ENCODE results near the gene TMEM120A. TPM values are rescaled to one million over a fixed set of nuclear protein-coding genes. Genes with fewer than 3 reads are reported as not detected.

Gene TMEM120A
- total and polyA plus RNA-seq, 10 of the 15 experiments (the other 5 are each of a cell fraction or from before 2014, with no cell fraction given): 0.43 to 86.6 (median 18.5) TPM

DNA sequence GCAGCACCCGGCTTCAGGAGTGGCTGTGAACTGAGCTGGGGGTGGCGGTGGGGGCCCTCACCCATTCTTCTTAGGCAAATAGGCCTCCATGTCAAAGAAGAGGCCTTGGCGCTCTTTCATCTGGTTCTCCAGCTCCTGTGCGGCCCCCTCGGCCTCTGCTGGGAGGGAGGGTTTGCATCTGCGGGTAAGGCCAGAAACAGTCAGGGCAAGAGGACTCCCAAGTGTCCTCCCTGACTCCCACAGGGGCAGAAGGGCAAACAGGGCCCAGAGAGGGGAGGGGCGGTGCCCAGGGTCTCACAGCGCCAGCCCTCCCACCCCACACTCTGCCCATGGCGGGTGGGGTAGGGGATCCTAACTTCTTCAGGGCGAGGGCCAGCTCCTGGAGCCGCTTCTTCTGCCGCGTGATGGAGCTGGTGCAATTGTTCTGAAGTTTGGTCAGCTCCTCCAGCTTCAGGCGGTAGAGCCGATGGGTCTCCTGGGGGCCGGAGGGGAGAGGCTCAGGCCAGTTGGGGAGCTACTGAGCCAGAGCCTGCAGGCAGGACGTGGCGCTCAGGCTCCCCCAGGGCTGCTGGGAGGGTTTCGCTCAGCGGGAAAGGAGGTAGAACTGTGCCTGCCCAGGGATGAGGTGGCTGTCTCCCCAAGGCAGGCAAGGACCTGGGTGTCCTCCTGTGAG, 2.2 kb downstream of the TMEM120A start:
- DNase-seq (ENCODE audit: low read depth, low spot score): no peak
- peaks cover 3% of the 10 kb centered on the region for H3K4me1 ChIP-seq (ENCODE audit: control insufficient read depth, insufficient read depth, low read length)
- H3K79me2 ChIP-seq (ENCODE audit: control insufficient read depth, insufficient read depth, low read length): no peaks in the 10 kb centered on the region
- ChIA-PET SMC1A (ENCODE audit: uncharacterized antibody, unreplicated experiment) (no interaction called here), CTCF (interaction anchor here (0.6 to 3.4 kb wide), 3 partner anchors 28 to 121 kb away, joined by 3 to 15 read pairs (median 3); no protein-coding TSS in a partner anchor), RAD21 (ENCODE audit: unreplicated experiment) (interaction anchor here (1.4 to 3.4 kb wide), 2 partner anchors 28 to 76 kb away, joined by 4 to 14 read pairs; no protein-coding TSS in a partner anchor), POLR2A (no interaction called here)
- no peak overlapping the region for H3K4me3 ChIP-seq
- no peak for ATAC-seq
- intact Hi-C loops (cut with micrococcal nuclease; ENCODE audit: unreplicated experiment) (no loop called here), in situ Hi-C loops (cut with MboI) (no loop called here)
- 76% methylated on average over 16 of the region's 20 CpGs for WGBS (ENCODE audit: insufficient coverage, insufficient replicate concordance, low lambda C conversion rate, missing lambda C conversion rate)
- TSS peak; percentile 47 for BruUV-seq (replicated peaks)
- no peak overlapping the region for H3K9ac ChIP-seq (ENCODE audit: control insufficient read depth, insufficient read depth, low read length)
- TF ChIP-seq USF1 (IDR thresholded peaks at IDR 0.05; ENCODE audit: borderline replicate concordance, extremely low read length, insufficient read depth, low read depth, low read length) (no peak), HDAC2 (IDR thresholded peaks at IDR 0.05) (no peak), IKZF1 (conservative IDR thresholded peaks at IDR 0.05) (no peak)
- 0 out of 2 replicates have a peak overlapping the region, but pooled peaks have one; percentile 25 for H3K4me2 ChIP-seq (ENCODE audit: control insufficient read depth, insufficient read depth)
- H3K36me3 ChIP-seq (ENCODE audit: control insufficient read depth in 2 of 2, insufficient read depth in 2 of 2, low read length in 1 of 2): peaks cover 0 to 3% of the 10 kb centered on the region in 2 experiments; a peak in 1 of 4 replicates
- H4K20me1 ChIP-seq (ENCODE audit: control insufficient read depth, insufficient read depth): no peaks in the 10 kb centered on the region
- H3K27ac ChIP-seq (ENCODE audit: control insufficient read depth, insufficient read depth): no peak overlapping the region
- no peaks in the 10 kb centered on the region for H3K27me3 ChIP-seq (replicated peaks in 1 of 2; ENCODE audit: control insufficient read depth in 2 of 2, insufficient read depth in 2 of 2, low read length in 1 of 2)
- no peak overlapping the region for H2AFZ ChIP-seq (ENCODE audit: control insufficient read depth, low read depth, low read length)
- H3K9me3 ChIP-seq (replicated peaks; ENCODE audit: control insufficient read depth, insufficient read depth, low read length): no peaks in the 10 kb centered on the region
- no peak for FAIRE-seq

- Histone ChIP-seq H3K9me3 (replicated peaks; ENCODE audit: control insufficient read depth, insufficient read depth, low read length) (no peaks in the 10 kb centered on the region), H3K27me3 (replicated peaks in 1 of 2; ENCODE audit: control insufficient read depth in 2 of 2, insufficient read depth in 2 of 2, low read length in 1 of 2) (no peaks in the 10 kb centered on the region), H3K9ac (ENCODE audit: control insufficient read depth, insufficient read depth, low read length) (no peak overlapping the region), H3K4me3 (no peak overlapping the region), H3K4me1 (ENCODE audit: control insufficient read depth, insufficient read depth, low read length) (peaks cover 3% of the 10 kb centered on the region), H3K4me2 (ENCODE audit: control insufficient read depth, insufficient read depth) (no peak overlapping the region), H2AFZ (ENCODE audit: control insufficient read depth, low read depth, low read length) (no peak overlapping the region), H3K27ac (ENCODE audit: control insufficient read depth, insufficient read depth) (no peak overlapping the region), H3K79me2 (ENCODE audit: control insufficient read depth, insufficient read depth, low read length) (no peaks in the 10 kb centered on the region), H3K36me3 (ENCODE audit: control insufficient read depth in 2 of 2, insufficient read depth in 2 of 2, low read length in 1 of 2) (peaks cover 0 to 3% of the 10 kb centered on the region in 2 experiments; a peak in 1 of 4 replicates), H4K20me1 (ENCODE audit: control insufficient read depth, insufficient read depth) (no peaks in the 10 kb centered on the region)
- intact Hi-C loops (cut with micrococcal nuclease; ENCODE audit: unreplicated experiment): no loop called here
- ATAC-seq (no peak), FAIRE-seq (no peak), DNase-seq (ENCODE audit: low read depth, low spot score) (no peak)
- RAD21 ChIA-PET (ENCODE audit: unreplicated experiment): interaction anchor here (1.4 to 3.4 kb wide), 2 partner anchors 29 to 76 kb away, joined by 4 to 14 read pairs; no protein-coding TSS in a partner anchor
- SMC1A ChIA-PET (ENCODE audit: uncharacterized antibody, unreplicated experiment): no interaction called here
- 97% methylated on average over 9 of the region's 9 CpGs for WGBS (ENCODE audit: insufficient coverage, insufficient replicate concordance, low lambda C conversion rate, missing lambda C conversion rate)
- BruUV-seq (replicated peaks): no TSS peak
- CTCF ChIA-PET: no interaction called here
- POLR2A ChIA-PET: no interaction called here
- in situ Hi-C loops (cut with MboI): no loop called here
- TF ChIP-seq SIN3A (IDR thresholded peaks at IDR 0.05; ENCODE audit: low read depth, low read length) (no peak), NRF1 (conservative IDR thresholded peaks at IDR 0.05; ENCODE audit: low read depth, low read length) (no peak), MAX (IDR thresholded peaks at IDR 0.05; ENCODE audit: low read depth, low read length) (no peak), SIX5 (IDR thresholded peaks at IDR 0.05; ENCODE audit: low read depth, low read length, severe bottlenecking) (no peak), ZBED1 (IDR thresholded peaks at IDR 0.05; ENCODE audit: borderline replicate concordance) (no peak), SKIL (IDR thresholded peaks at IDR 0.05; ENCODE audit: low read depth, poor library complexity, severe bottlenecking) (no peak)
- TF ChIP-seq, protein P1, sequence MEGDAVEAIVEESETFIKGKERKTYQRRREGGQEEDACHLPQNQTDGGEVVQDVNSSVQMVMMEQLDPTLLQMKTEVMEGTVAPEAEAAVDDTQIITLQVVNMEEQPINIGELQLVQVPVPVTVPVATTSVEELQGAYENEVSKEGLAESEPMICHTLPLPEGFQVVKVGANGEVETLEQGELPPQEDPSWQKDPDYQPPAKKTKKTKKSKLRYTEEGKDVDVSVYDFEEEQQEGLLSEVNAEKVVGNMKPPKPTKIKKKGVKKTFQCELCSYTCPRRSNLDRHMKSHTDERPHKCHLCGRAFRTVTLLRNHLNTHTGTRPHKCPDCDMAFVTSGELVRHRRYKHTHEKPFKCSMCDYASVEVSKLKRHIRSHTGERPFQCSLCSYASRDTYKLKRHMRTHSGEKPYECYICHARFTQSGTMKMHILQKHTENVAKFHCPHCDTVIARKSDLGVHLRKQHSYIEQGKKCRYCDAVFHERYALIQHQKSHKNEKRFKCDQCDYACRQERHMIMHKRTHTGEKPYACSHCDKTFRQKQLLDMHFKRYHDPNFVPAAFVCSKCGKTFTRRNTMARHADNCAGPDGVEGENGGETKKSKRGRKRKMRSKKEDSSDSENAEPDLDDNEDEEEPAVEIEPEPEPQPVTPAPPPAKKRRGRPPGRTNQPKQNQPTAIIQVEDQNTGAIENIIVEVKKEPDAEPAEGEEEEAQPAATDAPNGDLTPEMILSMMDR (IDR thresholded peaks at IDR 0.05 in 2 of 3, conservative IDR thresholded peaks at IDR 0.05 in 1 of 3; ENCODE audit: control insufficient read depth in 2 of 3, extremely low read depth in 1 of 3, insufficient read depth in 1 of 3, low read depth in 3 of 3, low read length in 3 of 3): no peak
These were observed 2.8 kb downstream of the TMEM120A start for GRCh38 chr7:75991531-75992082.

Measured in GM12878 (cell line).